GM06990 (cell line): ENCODE measurements around the gene NSMF.

Experiments
- DNase-seq: peaks from one replicate; pipeline ENCODE4 v3.0.0-alpha.2; 2011; ENCODE audit not compliant: insufficient read length; ENCODE audit errors: extremely low read depth
- H3K27me3 ChIP-seq: replicated peaks from 2 replicates; pipeline ENCODE4 v1.6.0; 2011; ENCODE audit warnings: low read length; ENCODE audit not compliant: control insufficient read depth, insufficient read depth
- H3K36me3 ChIP-seq: 2 replicates; pipeline ENCODE4 v1.5.1; 2011; ENCODE audit warnings: low read length; ENCODE audit not compliant: control insufficient read depth, insufficient read depth
- H3K4me3 ChIP-seq: replicated peaks from 2 replicates; pipeline ENCODE4 v1.5.1; 2011; ENCODE audit warnings: low read depth, mild to moderate bottlenecking, control low read depth, low read length
- TF ChIP-seq, protein P1 (sequence below): IDR thresholded peaks from 2 replicates; pipeline ENCODE4 v1.5.1; 2011; ENCODE audit warnings: low read length, control low read depth, mild to moderate bottlenecking, inconsistent platforms; ENCODE audit not compliant: insufficient read depth, poor library complexity, severe bottlenecking

NSMF gene

DNA sequence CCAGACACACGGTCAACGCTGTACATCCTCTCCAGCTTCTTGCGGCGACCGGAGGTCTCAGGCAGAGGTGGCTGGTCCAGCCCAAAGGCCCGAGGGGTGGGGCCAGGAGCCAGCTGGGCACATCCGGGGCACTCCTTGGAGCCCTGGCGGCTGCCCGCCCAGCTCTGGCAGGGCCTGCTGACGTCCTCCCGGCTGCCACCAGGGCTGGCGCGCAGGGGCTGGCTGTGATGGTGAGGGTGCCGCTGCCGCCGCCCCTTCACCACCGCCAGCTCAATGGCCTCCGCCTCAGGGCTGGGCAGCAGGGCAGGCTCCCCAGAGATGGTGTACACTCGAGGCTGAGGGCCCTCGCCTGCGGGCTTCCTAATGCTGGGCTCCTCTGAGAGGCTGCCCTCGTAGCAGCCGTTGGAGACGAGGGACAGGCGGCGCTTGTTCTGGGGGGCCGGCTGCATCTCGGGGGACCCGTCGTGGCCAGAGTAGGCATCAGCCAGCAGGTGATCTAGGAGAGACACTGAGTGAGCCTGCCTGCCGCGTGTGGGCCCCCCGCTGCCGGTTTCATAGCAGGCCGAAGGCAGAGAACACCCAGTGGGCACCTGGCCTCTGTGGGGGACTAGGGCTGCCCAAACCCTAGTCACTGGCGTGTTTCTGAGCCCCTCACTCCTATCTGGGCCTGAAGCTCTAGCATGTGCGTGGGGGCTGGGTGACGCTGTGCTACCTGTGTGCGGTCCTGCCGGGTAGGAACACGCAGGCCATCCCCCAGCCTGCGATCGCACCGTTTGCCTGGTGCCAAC is 1.5 kb downstream of the NSMF start:
- TF ChIP-seq, protein P1, sequence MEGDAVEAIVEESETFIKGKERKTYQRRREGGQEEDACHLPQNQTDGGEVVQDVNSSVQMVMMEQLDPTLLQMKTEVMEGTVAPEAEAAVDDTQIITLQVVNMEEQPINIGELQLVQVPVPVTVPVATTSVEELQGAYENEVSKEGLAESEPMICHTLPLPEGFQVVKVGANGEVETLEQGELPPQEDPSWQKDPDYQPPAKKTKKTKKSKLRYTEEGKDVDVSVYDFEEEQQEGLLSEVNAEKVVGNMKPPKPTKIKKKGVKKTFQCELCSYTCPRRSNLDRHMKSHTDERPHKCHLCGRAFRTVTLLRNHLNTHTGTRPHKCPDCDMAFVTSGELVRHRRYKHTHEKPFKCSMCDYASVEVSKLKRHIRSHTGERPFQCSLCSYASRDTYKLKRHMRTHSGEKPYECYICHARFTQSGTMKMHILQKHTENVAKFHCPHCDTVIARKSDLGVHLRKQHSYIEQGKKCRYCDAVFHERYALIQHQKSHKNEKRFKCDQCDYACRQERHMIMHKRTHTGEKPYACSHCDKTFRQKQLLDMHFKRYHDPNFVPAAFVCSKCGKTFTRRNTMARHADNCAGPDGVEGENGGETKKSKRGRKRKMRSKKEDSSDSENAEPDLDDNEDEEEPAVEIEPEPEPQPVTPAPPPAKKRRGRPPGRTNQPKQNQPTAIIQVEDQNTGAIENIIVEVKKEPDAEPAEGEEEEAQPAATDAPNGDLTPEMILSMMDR: no peak
- Histone ChIP-seq H3K27me3 (no peaks in the 10 kb centered on the region), H3K36me3 (peaks cover 10% of the 10 kb centered on the region), H3K4me3 (peak overlapping the region; percentile 78)
- DNase-seq: peak; percentile 22

DNA sequence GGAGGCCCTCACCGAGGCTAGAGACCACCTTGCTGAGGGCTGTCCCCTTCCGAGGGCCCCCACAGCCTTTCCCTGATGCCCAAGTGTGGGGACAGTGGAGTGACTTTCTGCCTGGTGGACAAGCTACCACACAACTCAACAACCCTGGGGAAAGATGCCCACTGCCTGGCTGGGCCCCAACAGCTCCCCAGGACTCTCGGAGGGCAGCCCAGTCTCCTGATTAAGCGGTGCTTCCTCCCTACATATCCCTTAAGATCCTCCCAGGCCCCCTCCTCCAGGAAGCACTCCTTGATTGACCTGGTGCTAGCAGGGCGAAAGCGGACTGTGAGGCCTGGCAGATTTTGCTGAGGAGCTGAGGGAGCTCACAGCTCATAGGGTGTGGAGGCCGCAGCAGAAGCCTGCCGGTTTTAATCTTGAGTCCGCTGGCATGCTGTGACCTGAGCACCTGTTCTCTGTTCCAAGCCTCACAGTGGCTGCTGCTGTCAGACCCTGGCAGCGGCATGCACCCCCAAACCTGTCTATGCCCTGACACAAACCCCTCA is 2.2 kb downstream of the NSMF start:
- TF ChIP-seq, protein P1: no peak
- no peak for DNase-seq
- H3K4me3 ChIP-seq: no peak overlapping the region
- H3K36me3 ChIP-seq: peaks cover 10% of the 10 kb centered on the region
- H3K27me3 ChIP-seq: no peaks in the 10 kb centered on the region

DNA sequence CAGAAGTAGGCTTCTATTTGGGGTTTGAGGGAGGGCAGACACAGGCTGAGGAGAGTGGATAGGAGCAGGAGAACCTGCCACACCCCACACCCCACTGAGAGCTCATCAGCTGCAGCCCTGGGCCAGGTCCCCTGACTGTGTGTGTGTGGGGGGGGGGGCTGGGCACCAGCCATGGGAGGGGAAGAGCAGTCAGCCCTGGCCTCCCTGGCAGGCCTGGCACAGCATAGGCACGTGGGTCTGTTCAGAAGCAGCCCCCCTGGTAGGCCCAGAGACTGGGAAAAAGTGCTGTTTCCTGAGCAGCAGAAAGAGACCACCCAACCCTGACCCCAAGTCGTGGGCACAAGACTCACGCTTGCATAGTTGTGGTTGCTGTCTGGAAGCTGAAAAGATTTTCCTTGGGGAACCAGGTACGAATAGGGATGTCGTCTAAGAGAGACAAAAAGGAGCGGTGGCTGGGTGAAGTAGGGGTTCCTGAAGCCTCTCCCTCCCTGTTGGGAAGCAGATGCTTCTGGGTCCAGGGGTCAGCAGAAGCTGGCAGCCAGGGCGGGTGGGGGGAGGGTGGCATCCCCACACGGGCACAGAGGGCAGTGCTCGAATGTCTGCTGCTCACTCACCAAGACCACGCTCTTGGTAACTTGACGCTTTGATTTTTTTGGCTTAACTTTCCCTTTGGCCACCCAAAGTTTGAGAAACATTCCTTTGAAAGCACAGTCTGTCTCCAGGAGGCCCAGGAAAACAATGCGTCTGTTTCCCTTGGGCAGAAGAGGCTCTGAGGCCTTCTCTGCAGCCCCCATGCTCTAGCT is 2.9 kb downstream of the NSMF start:
- H3K4me3 ChIP-seq: no peak overlapping the region
- H3K36me3 ChIP-seq: peaks cover 10% of the 10 kb centered on the region
- DNase-seq: peak; percentile 9
- H3K27me3 ChIP-seq: no peaks in the 10 kb centered on the region
- TF ChIP-seq, protein P1: no peak

DNA sequence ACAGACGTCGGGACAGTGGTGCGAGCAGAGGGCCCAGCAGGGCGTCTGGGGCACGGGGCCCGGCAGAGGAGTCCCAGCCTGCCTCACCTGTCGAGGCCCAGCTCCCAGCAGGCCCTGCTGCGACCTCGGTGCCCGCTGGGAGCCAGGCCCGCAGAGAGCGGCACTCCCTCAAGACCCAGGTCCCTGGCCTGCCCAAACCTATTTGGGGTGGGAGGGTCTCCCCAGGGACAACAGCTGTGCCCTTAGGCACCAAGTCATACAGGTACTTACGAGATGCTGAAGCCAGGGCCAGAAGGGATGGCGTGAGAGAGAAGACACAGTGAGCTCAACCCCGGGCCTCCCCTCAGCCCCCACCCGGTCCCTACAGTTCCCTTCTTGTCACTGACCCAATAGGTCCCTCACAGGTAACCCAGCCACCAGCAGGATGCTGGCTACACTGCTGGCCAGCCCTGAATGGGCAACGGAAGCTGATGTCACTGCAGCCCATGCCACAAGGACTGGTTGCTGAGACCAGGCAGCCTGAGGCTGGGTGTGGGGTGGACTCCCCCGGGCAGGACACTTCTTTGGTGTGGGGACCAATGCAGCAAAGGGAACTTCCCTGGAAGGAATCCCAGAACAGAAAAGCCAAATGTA is 3.7 kb downstream of the NSMF start:
- Histone ChIP-seq H3K36me3 (peaks cover 10% of the 10 kb centered on the region), H3K27me3 (no peaks in the 10 kb centered on the region), H3K4me3 (no peak overlapping the region)
- peak; percentile 57 for DNase-seq
- TF ChIP-seq, protein P1: no peak

DNA sequence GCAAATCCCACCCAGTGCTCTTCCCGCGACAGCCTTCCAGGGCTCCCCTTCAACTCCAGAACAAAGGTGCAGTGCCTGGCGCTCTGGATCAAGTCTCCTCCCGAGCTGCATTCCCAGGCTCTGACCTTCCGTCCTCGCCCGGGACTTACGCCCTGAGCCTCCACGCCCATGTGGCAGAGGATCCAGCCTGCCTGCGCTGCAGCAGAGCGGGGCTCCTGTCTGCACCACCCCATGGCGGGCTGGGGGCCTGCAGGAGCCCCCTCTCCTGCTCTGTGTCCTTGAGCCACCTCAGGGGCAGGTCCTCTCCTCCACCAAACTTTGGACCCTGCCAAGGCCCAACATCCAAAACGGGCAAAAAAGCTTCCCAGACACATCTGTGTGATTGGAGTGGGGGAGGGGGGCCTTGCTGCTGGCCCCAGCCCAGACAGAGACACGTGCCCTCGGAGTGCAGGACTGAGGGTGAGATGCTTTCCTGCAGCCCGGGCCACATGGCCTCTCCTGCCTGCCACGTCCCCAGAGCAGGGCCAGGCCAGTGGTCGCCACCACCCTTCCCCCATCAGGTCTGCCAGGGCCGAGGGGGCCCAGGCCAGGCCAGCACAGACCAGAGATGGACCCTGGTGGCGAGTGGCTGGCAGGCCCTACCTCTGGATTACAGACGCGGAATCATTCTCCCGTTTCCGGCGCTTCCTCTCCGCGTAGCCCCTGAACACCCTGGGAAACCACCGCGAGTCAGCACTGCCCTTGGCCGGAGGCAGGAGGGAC is 4.4 kb downstream of the NSMF start:
- Histone ChIP-seq H3K27me3 (no peaks in the 10 kb centered on the region), H3K4me3 (peak overlapping the region; percentile 58), H3K36me3 (peaks cover 10% of the 10 kb centered on the region)
- peak; percentile 33 for DNase-seq
- TF ChIP-seq, protein P1: no peak
